Sigmoid colon (tissue), 3 donors: ENCODE data around the gene SLC16A8.

Experiments used
- CTCF ChIP-seq, 4 experiments: fragments of 450-650 bp in 3 of 4; fragments of 200-600 bp in 1 of 4; IDR thresholded peaks; one replicate each; pipeline ENCODE4 v1.5.1; 2016 to 2019; ENCODE audit warnings: antibody characterized with exemption in 4 of 4, mild to moderate bottlenecking in 3 of 4, moderate library complexity in 2 of 4
- POLR2A ChIP-seq, 2 donors: fragments of 450-650 bp; IDR thresholded peaks; one replicate each; pipeline ENCODE4 v1.6.1; 2016; ENCODE audit warnings: antibody characterized with exemption in 2 of 2, mild to moderate bottlenecking in 2 of 2, moderate library complexity in 2 of 2

GRCh38 chr22:38051261-38051660 lies 32.7 kb downstream of the SLC16A8 start:
- TF ChIP-seq CTCF (IDR thresholded peaks at IDR 0.05), result no peak
- TF ChIP-seq POLR2A (IDR thresholded peaks at IDR 0.05), result no peak
